Nephron (organoid): ENCODE measurements around the gene CACNA1I.

ENCODE experiments used
- H3K27ac Mint-ChIP-seq, 3 experiments: 2 replicates each; pipeline ENCODE4 v1.8.0; 2020; ENCODE audit warnings: mixed read lengths in 3 of 3, mild to moderate bottlenecking in 2 of 3, moderate library complexity in 1 of 3
- H3K27me3 Mint-ChIP-seq: 2 replicates; pipeline ENCODE4 v1.8.0; 2021; ENCODE audit warnings: low read depth, mild to moderate bottlenecking, moderate library complexity, mixed read lengths
- H3K36me3 Mint-ChIP-seq: 2 replicates; pipeline ENCODE4 v1.8.0; 2020; ENCODE audit warnings: low read depth, mixed read lengths
- H3K4me1 Mint-ChIP-seq: 2 replicates; pipeline ENCODE4 v1.8.0; 2020; ENCODE audit warnings: mixed read lengths
- H3K4me3 Mint-ChIP-seq, 3 experiments: 2 replicates each; pipeline ENCODE4 v1.8.0; 2020; ENCODE audit warnings: mild to moderate bottlenecking in 3 of 3, mixed read lengths in 3 of 3, moderate library complexity in 2 of 3
- H3K9me3 Mint-ChIP-seq: 2 replicates; pipeline ENCODE4 v1.8.0; 2020; ENCODE audit warnings: mixed read lengths
- TF ChIP-seq, protein P1 (sequence below), 3 experiments: fragments of 200-600 bp; sonication (generic); IDR thresholded peaks; one replicate each; pipeline ENCODE4 v1.5.0; 2021; ENCODE audit warnings: antibody characterized with exemption in 3 of 3; ENCODE audit not compliant: unreplicated experiment in 3 of 3

CACNA1I gene

DNA sequence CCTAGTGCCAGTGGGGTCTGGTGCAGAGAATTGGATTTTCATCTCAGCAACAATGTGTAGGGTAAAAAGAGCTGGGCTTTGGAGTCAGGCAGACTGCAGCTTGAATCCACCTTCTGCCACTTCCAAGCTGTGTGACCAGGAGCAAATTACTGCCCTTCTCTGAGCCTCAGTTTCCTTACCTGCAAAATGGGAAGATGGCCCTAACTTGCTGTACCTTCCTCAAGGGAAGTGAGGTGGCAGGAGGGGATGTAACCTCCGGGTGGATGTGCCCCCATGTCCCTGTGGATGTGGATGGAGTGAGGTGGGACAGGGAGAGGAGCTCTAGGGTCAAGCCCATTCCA lies 90.9 kb downstream of the CACNA1I start:
- Mint-ChIP-seq H3K9me3 (no peaks in the 10 kb centered on the region), H3K27ac (no peak overlapping the region), H3K36me3 (no peaks in the 10 kb centered on the region), H3K27me3 (peaks cover 88% of the 10 kb centered on the region), H3K4me1 (no peaks in the 10 kb centered on the region), H3K4me3 (peak overlapping the region in 1 of 3 experiments; percentile 15)
- TF ChIP-seq, protein P1, sequence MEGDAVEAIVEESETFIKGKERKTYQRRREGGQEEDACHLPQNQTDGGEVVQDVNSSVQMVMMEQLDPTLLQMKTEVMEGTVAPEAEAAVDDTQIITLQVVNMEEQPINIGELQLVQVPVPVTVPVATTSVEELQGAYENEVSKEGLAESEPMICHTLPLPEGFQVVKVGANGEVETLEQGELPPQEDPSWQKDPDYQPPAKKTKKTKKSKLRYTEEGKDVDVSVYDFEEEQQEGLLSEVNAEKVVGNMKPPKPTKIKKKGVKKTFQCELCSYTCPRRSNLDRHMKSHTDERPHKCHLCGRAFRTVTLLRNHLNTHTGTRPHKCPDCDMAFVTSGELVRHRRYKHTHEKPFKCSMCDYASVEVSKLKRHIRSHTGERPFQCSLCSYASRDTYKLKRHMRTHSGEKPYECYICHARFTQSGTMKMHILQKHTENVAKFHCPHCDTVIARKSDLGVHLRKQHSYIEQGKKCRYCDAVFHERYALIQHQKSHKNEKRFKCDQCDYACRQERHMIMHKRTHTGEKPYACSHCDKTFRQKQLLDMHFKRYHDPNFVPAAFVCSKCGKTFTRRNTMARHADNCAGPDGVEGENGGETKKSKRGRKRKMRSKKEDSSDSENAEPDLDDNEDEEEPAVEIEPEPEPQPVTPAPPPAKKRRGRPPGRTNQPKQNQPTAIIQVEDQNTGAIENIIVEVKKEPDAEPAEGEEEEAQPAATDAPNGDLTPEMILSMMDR (IDR thresholded peaks at IDR 0.05; ENCODE audit: unreplicated experiment in 3 of 3): no peak

DNA sequence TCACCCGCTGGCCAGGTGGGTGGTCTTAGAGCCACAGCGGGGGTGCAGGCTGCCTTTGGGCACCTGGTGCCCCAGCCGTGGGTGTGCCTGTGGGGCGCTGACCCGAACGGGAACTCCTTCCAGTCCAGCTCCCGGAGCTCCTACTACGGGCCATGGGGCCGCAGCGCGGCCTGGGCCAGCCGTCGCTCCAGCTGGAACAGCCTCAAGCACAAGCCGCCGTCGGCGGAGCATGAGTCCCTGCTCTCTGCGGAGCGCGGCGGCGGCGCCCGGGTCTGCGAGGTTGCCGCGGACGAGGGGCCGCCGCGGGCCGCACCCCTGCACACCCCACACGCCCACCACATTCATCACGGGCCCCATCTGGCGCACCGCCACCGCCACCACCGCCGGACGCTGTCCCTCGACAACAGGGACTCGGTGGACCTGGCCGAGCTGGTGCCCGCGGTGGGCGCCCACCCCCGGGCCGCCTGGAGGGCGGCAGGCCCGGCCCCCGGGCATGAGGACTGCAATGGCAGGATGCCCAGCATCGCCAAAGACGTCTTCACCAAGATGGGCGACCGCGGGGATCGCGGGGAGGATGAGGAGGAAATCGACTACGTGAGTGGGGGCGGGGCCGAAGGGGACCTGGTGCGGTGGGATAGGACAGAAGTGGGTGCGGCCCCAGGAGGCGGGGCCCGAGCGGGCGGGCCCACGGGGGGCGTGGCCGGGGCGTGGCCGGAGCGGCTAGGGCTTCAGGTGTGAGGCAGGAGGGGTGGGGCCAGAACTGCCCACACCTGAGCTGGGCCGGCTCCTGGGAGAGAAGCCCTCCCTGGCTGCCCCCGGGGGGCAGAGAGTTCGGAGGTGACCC lies 91.5 kb downstream of the CACNA1I start:
- no peak overlapping the region for H3K27ac Mint-ChIP-seq
- no peaks in the 10 kb centered on the region for H3K9me3 Mint-ChIP-seq
- no peaks in the 10 kb centered on the region for H3K36me3 Mint-ChIP-seq
- H3K4me3 Mint-ChIP-seq: peak overlapping the region in 1 of 3 experiments; percentile 34
- TF ChIP-seq, protein P1 (IDR thresholded peaks at IDR 0.05; ENCODE audit: unreplicated experiment in 3 of 3): no peak
- no peaks in the 10 kb centered on the region for H3K4me1 Mint-ChIP-seq
- peaks cover 83% of the 10 kb centered on the region for H3K27me3 Mint-ChIP-seq

DNA sequence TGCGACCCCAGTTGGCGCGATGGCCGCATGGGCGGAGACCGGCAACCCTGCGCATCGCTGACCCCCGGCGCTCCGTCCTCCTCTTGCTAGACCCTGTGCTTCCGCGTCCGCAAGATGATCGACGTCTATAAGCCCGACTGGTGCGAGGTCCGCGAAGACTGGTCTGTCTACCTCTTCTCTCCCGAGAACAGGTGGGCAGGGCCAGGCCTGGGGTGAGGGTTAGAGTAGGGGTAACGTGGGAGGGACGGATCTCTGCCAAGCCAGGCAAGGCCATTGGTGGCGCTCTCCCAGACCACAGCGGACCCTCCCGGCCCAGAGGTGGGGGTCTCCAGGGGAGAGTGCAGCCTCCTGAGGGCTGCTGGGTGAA lies 92.1 kb downstream of the CACNA1I start:
- TF ChIP-seq, protein P1 (IDR thresholded peaks at IDR 0.05; ENCODE audit: unreplicated experiment in 3 of 3): no peak
- H3K27ac Mint-ChIP-seq: no peak overlapping the region
- H3K27me3 Mint-ChIP-seq: peaks cover 80% of the 10 kb centered on the region
- peak overlapping the region in 2 of 3 experiments; percentile 6 to 58 for H3K4me3 Mint-ChIP-seq
- no peaks in the 10 kb centered on the region for H3K4me1 Mint-ChIP-seq
- no peaks in the 10 kb centered on the region for H3K9me3 Mint-ChIP-seq
- no peaks in the 10 kb centered on the region for H3K36me3 Mint-ChIP-seq

DNA sequence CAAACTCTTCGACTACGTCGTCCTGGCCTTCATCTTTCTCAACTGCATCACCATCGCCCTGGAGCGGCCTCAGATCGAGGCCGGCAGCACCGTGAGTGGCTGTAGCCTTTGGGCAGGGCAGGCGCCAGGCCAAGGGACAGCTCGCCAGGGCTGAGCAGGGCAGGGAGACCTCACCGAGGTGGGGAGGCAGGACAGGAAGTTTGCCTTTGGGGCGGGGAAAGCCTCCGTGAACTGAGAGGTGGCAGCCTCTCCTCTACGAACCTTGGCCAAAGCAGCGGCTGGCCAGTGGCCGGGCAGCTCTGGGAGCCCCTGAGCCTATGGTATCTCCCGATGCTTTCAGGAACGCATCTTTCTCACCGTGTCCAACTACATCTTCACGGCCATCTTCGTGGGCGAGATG lies 93.2 kb downstream of the CACNA1I start:
- H3K27ac Mint-ChIP-seq: no peak overlapping the region
- peak overlapping the region in 1 of 3 experiments; percentile 23 for H3K4me3 Mint-ChIP-seq
- no peaks in the 10 kb centered on the region for H3K9me3 Mint-ChIP-seq
- no peaks in the 10 kb centered on the region for H3K36me3 Mint-ChIP-seq
- H3K27me3 Mint-ChIP-seq: peaks cover 72% of the 10 kb centered on the region
- TF ChIP-seq, protein P1 (IDR thresholded peaks at IDR 0.05; ENCODE audit: unreplicated experiment in 3 of 3): no peak
- no peaks in the 10 kb centered on the region for H3K4me1 Mint-ChIP-seq

DNA sequence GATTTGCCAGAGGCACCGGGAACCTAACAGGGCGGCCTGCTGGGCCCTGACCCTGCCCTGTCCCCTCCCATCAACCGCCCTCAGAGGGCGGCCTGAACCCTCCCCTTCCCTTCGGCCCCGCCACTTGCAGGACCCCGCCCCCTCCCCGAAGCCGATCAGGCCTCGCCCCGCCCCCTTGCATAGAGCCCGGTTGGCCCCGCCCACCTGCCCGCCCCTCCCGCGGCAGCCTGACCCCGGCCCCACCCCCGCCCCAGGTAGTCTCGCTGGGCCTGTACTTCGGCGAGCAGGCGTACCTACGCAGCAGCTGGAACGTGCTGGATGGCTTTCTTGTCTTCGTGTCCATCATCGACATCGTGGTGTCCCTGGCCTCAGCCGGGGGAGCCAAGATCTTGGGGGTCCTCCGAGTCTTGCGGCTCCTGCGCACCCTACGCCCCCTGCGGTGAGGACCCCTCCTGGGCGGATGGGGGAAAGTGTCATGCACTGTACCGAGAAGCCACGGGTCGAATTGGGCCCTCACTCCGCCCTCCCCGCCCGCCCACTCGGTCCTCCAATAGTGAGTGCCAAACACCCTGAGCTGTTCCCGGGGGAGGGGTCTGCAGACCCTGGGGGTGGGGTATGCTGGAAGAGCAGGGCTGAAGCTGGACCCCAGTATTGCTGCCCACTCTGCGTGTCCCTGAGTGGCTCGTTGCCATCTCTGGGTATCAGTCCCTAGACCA lies 94.1 kb downstream of the CACNA1I start:
- TF ChIP-seq, protein P1 (IDR thresholded peaks at IDR 0.05; ENCODE audit: unreplicated experiment in 3 of 3): no peak
- H3K27ac Mint-ChIP-seq: no peak overlapping the region
- no peaks in the 10 kb centered on the region for H3K36me3 Mint-ChIP-seq
- peaks cover 4% of the 10 kb centered on the region for H3K9me3 Mint-ChIP-seq
- peaks cover 68% of the 10 kb centered on the region for H3K27me3 Mint-ChIP-seq
- no peak overlapping the region for H3K4me3 Mint-ChIP-seq
- H3K4me1 Mint-ChIP-seq: no peaks in the 10 kb centered on the region
